ENCODE measurements around the gene MRPL21. TPM values are rescaled to one million over a fixed set of nuclear protein-coding genes. Genes with fewer than 3 reads are reported as not detected.

MRPL21 gene
- total RNA-seq, 1 experiment from 2014 or later: 179 TPM

GRCh38 chr11:68950270-68950669 is 46.6 kb upstream of the MRPL21 start:
- intact Hi-C loops (cut with micrococcal nuclease; ENCODE audit: unreplicated experiment): loop anchor here (1.0 kb wide), 2 partner anchors 138 to 318 kb away; no protein-coding TSS in a partner anchor
- peaks cover 3% of the 10 kb centered on the region for H3K27me3 Mint-ChIP-seq (ENCODE audit: insufficient read depth, unreplicated experiment)
- POLR2A ChIA-PET: no interaction called here

DNA sequence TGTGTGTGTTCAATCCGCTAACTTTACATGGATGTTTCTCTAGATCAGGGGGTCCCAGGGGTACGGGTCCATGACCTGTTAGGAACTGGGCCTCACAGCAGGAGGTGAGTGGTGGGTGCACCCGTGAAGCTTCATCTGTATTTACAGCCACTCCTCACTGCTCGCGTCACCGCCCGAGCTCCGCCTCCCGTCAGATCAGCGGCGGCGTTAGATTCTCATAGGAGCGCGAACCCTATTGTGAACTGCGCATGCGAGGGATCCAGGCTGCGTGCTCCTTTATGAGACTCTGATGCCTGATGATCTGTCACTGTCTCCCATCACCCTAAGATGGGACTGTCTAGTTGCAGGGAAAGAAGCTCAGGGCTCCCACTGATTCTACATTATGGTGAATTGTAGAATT is 45.3 kb upstream of the MRPL21 start:
- TF ChIP-seq CTCF (IDR thresholded peaks at IDR 0.05; ENCODE audit: insufficient read depth in 1 of 2, low read depth in 1 of 2, low read length in 1 of 2, severe bottlenecking in 1 of 2, unreplicated experiment in 1 of 2): no peak
- Mint-ChIP-seq H3K4me1 (ENCODE audit: low read depth, unreplicated experiment) (no peaks in the 10 kb centered on the region), H3K36me3 (ENCODE audit: insufficient read depth, unreplicated experiment) (no peaks in the 10 kb centered on the region), H3K9me3 (ENCODE audit: unreplicated experiment) (no peaks in the 10 kb centered on the region), H3K4me3 (ENCODE audit: unreplicated experiment) (no peak overlapping the region), H3K27me3 (ENCODE audit: insufficient read depth, unreplicated experiment) (peaks cover 3% of the 10 kb centered on the region), H3K27ac (ENCODE audit: unreplicated experiment) (no peak overlapping the region)
- Histone ChIP-seq H3K27me3 (replicated peaks; ENCODE audit: control insufficient read depth, insufficient read depth, low read length) (no peaks in the 10 kb centered on the region), H3K9me3 (no peaks in the 10 kb centered on the region), H3K4me1 (no peaks in the 10 kb centered on the region), H3K4me3 (ENCODE audit: low read depth, low read length) (no peak overlapping the region), H3K36me3 (ENCODE audit: control insufficient read depth, insufficient read depth, low read length) (no peaks in the 10 kb centered on the region)
- no peak for DNase-seq
- CTCF ChIA-PET: no interaction called here
- no TSS peak for BruUV-seq (replicated peaks)
- POLR2A ChIA-PET: no interaction called here
- intact Hi-C loops (cut with micrococcal nuclease; ENCODE audit: unreplicated experiment): no loop called here

More at GRCh38 chr11:68950270-68950669, 46.6 kb upstream of the MRPL21 start:
- no peak overlapping the region for H3K4me3 Mint-ChIP-seq (ENCODE audit: unreplicated experiment)
- Histone ChIP-seq H3K4me1 (no peaks in the 10 kb centered on the region), H3K4me3 (ENCODE audit: low read depth, low read length) (no peak overlapping the region), H3K9me3 (no peaks in the 10 kb centered on the region), H3K27me3 (replicated peaks; ENCODE audit: control insufficient read depth, insufficient read depth, low read length) (no peaks in the 10 kb centered on the region), H3K36me3 (ENCODE audit: control insufficient read depth, insufficient read depth, low read length) (no peaks in the 10 kb centered on the region)
- TF ChIP-seq CTCF (IDR thresholded peaks at IDR 0.05; ENCODE audit: insufficient read depth in 1 of 2, low read depth in 1 of 2, low read length in 1 of 2, severe bottlenecking in 1 of 2, unreplicated experiment in 1 of 2): peak; percentile 62 to 79
- CTCF ChIA-PET: interaction anchor here (0.5 to 1.4 kb wide), 6 partner anchors 11 to 818 kb away, joined by 3 to 4 read pairs (median 3); no protein-coding TSS in a partner anchor
- no peaks in the 10 kb centered on the region for H3K9me3 Mint-ChIP-seq (ENCODE audit: unreplicated experiment)
- peak in 1 of 2 experiments; percentile 61 for DNase-seq
- H3K36me3 Mint-ChIP-seq (ENCODE audit: insufficient read depth, unreplicated experiment): no peaks in the 10 kb centered on the region
- H3K4me1 Mint-ChIP-seq (ENCODE audit: low read depth, unreplicated experiment): no peaks in the 10 kb centered on the region
- no peak overlapping the region for H3K27ac Mint-ChIP-seq (ENCODE audit: unreplicated experiment)
- BruUV-seq (replicated peaks): no TSS peak

DNA sequence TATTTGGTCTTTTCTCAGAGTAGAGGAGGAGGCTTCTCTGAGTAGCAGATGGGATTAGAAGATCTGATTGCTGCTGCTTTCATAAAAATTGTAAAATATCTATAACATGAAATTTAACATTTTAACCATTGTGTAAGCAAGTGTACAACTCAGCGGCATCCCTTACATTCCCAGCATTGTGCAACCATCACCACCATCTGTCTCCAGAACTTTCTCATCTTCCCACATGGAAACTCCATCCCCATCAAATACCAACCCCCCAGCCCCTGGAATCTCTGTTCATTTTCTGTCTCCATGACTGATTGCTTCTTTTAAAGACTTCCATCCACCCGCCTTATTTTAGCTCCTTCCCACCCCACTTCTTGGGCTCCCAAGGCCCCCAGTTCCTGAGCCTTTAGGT is 44.9 kb upstream of the MRPL21 start:
- Mint-ChIP-seq H3K36me3 (ENCODE audit: insufficient read depth, unreplicated experiment) (no peaks in the 10 kb centered on the region), H3K4me1 (ENCODE audit: low read depth, unreplicated experiment) (no peaks in the 10 kb centered on the region), H3K27ac (ENCODE audit: unreplicated experiment) (no peak overlapping the region), H3K27me3 (ENCODE audit: insufficient read depth, unreplicated experiment) (peaks cover 3% of the 10 kb centered on the region), H3K4me3 (ENCODE audit: unreplicated experiment) (no peak overlapping the region), H3K9me3 (ENCODE audit: unreplicated experiment) (no peaks in the 10 kb centered on the region)
- Histone ChIP-seq H3K36me3 (ENCODE audit: control insufficient read depth, insufficient read depth, low read length) (no peaks in the 10 kb centered on the region), H3K27me3 (replicated peaks; ENCODE audit: control insufficient read depth, insufficient read depth, low read length) (no peaks in the 10 kb centered on the region), H3K4me3 (ENCODE audit: low read depth, low read length) (no peak overlapping the region), H3K4me1 (no peaks in the 10 kb centered on the region), H3K9me3 (no peaks in the 10 kb centered on the region)
- DNase-seq: no peak
- no TSS peak for BruUV-seq (replicated peaks)
- intact Hi-C loops (cut with micrococcal nuclease; ENCODE audit: unreplicated experiment): no loop called here
- POLR2A ChIA-PET: no interaction called here
- CTCF ChIA-PET: no interaction called here
- no peak for TF ChIP-seq CTCF (IDR thresholded peaks at IDR 0.05; ENCODE audit: insufficient read depth in 1 of 2, low read depth in 1 of 2, low read length in 1 of 2, severe bottlenecking in 1 of 2, unreplicated experiment in 1 of 2)
